HUDEP-2 (cell line): ENCODE measurements around the gene PAQR9.

Experiments
- DNase-seq, 76 experiments: peaks; one replicate each; lab custom pipeline; 2025; ENCODE audit not compliant: unreplicated experiment in 76 of 76; lab: John Stamatoyannopoulos, UW

PAQR9 gene

DNA sequence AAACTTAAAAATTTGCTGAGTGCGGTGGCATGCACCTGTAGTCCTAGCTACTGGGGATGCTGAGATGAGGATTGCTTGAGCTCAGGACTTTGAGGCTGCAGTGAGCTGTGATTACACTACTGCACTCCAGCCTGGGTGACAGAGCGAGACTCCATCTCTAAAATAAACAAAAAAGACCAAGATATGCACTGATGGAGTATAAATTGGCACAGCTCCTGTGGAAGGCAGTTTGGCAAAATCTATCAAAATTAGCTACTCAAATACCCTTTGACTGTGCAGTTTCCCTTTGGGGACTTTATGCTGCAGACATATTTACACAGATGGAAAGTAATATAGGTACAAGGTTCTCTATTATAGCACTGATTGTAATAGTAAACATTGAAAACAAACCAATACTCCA, 19.8 kb upstream of the PAQR9 start:
- DNase-seq = no peak

- no peak for DNase-seq
Observed at GRCh38 chr3:142982038-142982773, 18.7 kb upstream of the PAQR9 start.

- peak in 1 of 76 experiments; percentile 15 for DNase-seq
Observed at GRCh38 chr3:142981108-142981507, 17.6 kb upstream of the PAQR9 start.

DNA sequence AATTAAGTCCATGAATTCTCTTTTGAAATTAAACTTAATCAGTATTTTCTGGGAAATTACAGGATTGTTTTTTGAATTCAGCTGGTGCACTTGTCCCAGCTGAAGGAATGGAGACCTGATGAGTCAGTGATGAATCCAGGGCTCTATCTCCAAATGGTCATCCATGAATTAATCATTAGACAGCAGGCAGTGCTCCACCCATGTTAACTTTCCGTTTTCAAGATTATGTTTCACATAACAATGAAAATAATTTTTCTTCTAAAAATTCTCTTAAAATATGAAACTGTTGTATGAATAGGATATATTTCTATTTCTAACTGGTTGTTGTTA, 13.9 kb upstream of the PAQR9 start:
- DNase-seq = peak in 14 of 76 experiments; percentile 5 to 36 (median 25)

DNA sequence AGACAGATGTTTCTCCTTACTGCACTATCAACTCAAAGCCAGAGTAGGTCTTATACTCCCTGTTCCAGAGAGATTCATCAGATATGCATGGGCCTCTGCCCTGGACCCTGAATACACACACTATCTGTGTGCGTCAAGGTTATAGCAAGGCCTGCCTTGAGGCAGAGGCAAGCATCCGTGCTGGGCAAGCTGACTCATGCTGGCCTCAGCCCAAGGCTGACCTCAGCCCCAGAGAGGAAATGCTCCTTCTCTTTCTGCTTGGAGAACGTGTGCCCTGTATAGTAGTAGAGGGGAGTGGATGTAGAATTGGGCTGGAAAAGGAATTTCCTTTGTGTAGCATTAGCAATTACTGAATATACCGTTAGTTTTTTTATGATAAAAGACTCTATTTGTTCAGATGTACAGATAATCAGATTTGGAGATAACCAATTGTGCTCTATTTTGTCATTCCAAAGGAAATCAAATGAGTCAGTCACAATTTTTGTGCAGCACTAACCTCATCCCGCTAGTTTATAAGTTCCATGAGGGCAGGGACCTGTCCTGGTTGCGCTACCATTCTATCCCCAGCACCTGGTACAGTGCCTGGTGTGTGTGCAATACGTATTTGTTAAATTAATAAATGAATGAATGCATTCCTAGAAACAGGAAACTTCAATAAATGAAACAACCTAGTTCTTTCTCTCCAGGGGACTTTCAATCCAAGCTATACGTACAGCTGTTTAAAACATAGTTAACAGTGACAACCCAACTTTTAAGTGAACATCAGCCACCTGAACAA, 13.3 kb upstream of the PAQR9 start:
- DNase-seq = peak in 74 of 76 experiments; percentile 33 to 95 (median 83)

DNA sequence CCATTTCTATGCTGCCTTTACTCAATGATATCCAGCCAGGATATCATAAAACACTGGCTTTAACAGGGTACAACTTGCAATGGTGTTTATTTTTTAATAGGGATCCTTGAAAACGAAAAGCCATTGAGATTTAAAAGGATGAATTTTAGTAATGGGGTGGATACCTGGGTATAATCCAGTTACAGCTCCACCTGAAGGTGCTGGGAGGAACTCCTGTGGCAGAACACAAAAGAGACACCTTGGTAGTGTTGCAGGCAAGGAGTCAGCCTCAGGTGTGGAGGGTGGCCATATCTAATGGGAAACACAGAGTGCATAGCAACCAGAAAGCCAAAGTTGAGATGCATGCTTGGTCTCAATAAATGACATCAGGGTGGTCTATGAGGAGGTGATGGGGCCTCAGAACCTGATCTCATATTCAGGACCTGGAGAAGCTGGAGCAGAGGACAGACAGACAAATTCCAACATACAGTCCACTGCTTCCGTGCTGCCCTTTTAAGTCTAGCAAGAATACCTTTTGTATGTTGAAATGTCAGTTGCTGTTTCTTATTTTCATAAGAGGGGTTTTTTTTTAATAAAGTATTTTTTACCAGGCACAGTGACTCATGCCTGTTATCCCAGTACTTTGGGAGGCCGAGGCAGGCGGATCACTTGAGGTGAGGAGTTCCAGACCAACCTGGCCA, 12.0 kb upstream of the PAQR9 start:
- DNase-seq = no peak

- DNase-seq = no peak
Observed at GRCh38 chr3:142973217-142974009, 9.9 kb upstream of the PAQR9 start.

GRCh38 chr3:142972092-142972753, 8.7 kb upstream of the PAQR9 start:
- no peak for DNase-seq

- DNase-seq = no peak
Observed at GRCh38 chr3:142971431-142971830, 8.0 kb upstream of the PAQR9 start.

DNA sequence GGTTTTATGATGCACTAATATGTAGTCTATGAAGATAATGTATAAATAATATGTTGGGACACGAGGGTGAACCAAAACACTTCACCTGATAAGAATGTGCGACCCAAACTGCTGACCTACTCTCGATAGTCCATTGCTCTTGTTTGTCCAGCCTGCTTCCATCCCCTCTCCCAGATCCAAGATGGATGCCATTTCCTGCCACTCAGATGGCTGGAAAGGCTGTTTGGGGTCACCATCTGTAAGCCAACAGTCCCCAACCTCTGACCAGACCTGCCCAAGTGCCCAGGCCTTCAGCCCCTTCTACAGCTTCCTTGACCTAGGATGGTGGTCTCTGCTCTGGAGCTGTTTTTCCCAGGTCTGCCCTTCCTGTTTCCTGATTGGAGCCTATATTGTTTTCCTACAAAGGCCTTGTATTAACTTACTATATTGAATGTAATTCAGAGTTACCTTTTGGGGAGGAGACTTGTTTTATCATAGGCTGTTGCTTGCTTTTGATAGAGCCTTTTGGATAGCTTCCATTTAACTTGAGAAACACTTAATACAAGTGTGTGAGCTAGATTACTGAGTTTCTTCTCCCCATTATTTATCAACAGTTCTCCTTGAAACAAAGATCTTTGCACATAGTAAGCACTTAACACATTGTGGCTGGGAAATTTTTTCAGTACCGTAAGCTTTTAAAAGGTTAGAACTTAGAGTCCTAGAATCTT, 5.0 kb upstream of the PAQR9 start:
- DNase-seq = peak in 38 of 76 experiments; percentile 7 to 77 (median 40)

- DNase-seq = no peak
Observed at GRCh38 chr3:142966808-142967207, 3.3 kb upstream of the PAQR9 start.

DNA sequence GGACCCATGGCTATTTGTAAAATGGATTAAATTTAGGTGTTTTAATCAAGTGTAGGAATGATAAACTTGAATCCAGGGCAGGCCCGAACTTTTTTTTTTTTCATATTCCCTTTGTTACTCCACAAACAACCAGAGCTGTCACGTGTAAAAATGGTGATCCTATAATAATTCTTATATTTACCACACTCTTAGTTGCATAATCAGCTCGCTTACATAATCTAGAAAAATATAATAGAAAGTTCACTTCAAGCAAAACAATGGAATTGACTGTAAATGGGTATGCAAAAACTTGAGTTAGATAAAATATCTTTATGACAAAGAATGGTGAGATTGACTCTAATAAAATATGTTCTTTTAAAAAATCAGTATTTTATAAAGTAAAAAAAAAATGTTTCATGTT, 2.1 kb upstream of the PAQR9 start:
- no peak for DNase-seq

GRCh38 chr3:142963234-142963515, 299 bp downstream of the PAQR9 start:
- DNase-seq = peak in 6 of 76 experiments; percentile 13 to 49 (median 38)

DNA sequence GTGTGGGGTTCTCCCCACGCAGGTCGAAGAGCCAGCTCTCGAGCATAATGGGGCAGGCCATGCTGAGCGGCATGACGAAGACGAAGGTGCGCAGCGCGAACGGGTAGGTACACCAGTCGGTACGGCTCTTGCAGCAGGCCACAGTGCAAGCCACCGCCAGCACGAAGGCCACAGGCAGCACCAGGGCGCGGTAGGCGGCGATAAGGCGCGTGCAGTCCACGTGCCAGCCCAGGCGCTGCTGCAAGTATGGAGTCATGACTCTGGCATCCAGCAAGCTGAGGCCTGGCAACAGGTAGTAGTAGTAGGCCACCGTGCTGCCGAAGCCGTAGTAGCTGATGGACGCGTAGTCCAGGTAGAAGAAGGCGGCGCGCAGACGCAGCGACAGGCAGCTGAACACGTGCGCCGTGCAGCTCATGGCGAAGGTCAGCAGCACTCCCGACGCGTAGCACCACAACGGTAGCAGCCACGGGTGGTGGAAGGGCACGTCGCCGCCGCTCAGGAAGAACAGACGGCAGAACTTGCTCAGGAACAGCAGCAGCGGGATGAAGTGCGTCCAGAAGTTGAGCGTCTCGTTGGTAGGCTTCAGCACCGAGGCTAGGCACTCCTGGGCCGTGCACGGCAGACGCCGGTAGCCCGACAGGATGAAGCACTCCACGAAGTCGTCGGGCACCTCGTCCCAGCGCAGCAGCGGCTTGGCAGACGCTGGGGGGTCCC, 797 bp downstream of the PAQR9 start:
- DNase-seq = peak in 8 of 76 experiments; percentile 6 to 49 (median 14)

DNA sequence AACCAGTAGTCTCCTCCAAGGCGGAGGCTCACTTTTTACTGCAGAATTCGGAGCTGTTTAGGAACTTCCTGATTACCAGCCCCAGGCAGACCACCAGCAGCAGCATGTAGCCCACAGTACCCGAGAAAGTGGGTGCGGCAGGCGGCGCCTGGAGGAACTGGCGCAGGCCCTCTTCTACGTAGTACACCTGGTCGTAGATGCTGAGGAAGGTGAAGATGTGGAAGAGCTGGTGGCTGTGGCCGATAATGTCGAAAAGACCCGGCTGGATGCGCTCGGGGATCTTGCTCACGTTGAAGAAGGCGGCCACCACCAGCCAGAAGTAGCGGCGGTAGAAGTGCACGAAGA, 1.3 kb downstream of the PAQR9 start:
- no peak for DNase-seq

DNA sequence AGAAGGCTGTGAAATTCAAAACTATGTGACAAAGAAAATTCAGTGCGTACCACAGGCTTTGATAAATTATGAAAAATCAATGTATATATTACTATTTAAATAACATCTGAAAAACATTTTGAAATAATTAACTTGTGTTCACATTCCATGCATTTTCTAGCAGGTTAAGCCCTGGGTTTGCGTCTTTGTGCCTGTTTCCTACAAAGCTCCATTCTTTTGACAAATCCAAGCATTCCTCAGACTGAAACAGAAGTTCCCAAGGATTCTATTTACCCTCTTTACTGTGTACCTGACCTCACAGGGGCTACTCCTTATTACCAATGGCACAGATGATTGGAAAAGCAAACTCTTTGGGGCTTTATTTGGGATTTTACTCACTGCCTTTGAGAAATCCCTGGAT, 1.9 kb downstream of the PAQR9 start:
- DNase-seq = no peak

DNA sequence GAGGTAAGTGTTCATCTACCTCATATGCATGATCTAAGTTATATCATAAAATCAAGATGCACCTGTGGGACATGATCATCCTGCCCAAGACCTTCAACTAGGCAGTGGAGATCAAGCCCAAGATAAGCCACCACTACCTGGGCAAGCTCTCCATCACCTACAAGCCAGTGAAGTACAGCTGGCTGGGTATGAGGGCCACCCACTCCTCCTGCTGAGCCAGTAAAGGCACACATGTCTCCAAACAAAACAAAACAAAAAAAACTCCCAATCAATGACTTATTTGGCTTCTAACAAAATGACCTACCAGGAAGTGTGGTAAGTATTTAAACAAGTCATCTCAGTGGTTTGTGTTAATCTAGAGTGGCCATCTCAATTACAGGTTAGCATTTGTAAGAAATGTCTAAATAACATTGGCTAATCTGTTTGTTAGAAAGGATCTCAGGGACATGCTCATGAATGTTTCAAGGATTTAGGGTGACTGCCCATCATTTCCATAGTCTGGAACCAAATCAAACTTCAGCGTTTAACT, 3.1 kb downstream of the PAQR9 start:
- no peak for DNase-seq

DNA sequence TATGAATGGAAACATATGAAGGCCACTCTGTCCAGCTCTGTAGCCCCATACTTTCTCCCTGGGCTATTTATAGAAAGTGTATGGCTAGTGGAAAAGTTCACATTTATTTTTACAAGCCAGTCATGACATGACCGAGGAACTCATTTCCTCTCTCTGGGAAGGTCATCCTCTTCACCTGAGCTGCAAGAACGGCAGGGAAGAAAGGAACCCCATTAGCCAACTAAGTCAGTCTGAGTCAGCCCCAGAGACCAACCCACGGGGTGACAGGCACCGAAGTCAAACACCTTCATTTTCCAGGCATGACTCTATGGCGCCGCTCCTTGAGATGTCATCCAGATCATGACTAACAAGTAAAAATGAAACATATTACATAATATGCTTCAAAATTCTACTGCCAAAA, 4.8 kb downstream of the PAQR9 start:
- peak in 1 of 76 experiments; percentile 8 for DNase-seq

GRCh38 chr3:142953443-142953842, 10.0 kb downstream of the PAQR9 start:
- no peak for DNase-seq
